GM11168 (cell line): ENCODE results near the gene RNF20.
"Not testable (repeated sequence)": the region's sequence is repeated elsewhere in the genome, so short reads cannot be mapped to it uniquely, and the experiment has no call there.

ENCODE experiments used
- in situ Hi-C: fragments of 300-500 bp; cut with MboI; formaldehyde crosslinking; loops from one replicate; pipeline ENCODE4 v1.12.0; 2022; ENCODE audit warnings: low sequenced_read_pairs; ENCODE audit not compliant: unreplicated experiment

Gene RNF20

DNA sequence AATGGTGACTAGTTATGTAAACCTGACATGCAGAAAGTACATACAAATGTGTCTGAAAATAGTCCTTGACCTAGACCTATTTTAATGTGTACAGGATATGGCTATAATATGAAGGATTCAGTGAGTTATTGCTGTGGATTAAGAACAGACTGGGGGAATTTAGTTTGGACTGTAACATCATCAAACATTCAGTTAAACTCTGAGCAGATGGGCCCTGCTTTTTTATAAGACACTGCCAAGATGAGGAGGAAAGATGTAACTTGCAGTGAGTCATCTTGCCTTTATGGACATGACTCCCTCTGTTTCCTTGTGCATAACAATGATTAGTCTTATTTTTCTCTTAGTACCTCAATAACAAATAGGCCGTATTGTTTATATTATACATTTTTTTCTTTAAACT lies 48.9 kb downstream of the RNF20 start:
- in situ Hi-C loops = no loop called here

DNA sequence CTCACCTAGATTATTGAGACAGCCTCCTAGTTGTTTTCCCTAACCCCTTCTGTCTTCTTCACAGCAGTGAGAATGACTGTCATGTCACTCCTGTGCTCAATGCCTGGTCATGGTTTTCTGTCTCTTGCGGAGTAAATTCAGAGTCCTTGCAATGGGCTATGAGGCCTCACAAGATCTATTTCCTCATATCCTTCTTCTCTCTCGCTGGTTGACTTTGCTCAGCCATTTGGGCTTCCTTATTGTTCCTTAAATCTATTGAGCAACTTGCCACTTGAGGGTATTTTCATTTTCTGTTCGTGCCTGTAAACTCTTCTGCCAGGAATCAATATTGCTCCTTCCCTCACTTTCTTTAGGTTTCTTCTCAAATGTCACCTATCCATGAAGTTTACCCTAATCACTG lies 52.1 kb downstream of the RNF20 start:
- in situ Hi-C loops = no loop called here

DNA sequence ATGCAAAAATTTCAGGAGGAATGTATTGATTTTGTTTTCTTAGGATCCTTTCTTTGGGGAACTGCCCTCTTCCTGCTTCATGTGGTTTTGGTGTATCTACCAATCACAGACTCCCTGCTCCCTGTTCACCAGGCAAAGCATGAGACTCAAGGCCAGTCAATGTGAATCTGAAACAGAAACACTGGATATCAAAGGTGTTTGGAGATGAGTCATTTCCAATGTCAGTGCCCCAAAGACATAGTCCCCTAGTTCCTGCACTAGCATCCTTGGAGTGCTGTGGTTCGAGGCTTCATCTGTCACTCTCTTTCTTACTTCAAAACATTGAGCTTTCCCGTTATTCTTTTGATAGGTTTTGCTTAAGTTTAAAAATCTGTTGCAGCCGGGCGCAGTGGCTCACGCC lies 53.0 kb downstream of the RNF20 start:
- in situ Hi-C loops = no loop called here

DNA sequence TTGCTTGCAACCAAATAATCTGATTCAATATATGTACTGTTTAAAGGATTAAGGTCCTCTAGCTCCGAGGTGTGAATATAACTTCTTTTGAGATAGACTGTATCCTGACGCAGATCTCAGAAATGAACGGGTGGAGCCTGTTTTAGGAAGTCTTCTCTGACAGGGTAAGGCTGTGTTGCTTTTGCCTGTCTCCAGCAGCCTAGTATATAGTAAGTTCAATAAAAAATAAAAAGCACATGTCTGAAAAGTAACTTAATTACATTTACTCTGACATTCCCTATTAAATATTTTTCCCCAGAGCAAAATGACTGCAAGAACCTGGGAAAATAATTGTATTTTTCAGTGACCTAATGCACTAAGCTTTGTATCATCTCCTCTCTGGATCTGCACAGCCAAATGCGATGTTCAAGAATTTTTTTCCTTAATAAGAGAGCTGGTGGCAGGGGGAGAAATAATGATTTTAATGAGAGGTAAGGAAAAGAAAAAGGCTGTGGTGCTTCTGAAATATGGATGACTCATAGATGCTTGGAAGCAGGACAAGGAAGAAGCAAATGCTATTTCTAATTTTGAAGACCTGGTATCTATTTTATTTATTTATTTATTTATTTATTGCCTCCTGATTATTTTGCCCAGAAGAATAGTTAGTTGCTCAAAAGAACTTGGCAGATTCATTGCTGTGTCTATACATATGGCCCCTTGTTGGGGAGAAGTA lies 53.8 kb downstream of the RNF20 start:
- in situ Hi-C loops = no loop called here

DNA sequence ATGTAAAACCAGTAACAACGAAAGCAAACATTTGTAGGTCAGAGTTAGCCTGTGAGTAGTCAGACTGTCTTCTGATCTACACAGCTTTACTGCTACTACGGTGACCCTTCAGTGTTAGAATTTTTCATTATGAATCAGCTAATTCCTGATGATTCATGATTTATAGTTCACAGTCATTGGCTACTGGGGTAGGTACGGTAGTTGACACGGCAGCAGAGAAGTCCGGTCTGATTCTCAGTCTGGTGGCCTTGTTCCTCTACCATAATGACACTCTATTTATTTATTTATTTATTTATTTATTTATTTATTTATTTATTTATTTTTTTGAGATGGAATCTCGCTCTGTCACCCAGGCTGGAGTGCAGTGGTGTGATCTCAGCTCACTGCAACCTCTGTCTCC lies 56.4 kb downstream of the RNF20 start:
- in situ Hi-C loops = not testable (repeated sequence)

DNA sequence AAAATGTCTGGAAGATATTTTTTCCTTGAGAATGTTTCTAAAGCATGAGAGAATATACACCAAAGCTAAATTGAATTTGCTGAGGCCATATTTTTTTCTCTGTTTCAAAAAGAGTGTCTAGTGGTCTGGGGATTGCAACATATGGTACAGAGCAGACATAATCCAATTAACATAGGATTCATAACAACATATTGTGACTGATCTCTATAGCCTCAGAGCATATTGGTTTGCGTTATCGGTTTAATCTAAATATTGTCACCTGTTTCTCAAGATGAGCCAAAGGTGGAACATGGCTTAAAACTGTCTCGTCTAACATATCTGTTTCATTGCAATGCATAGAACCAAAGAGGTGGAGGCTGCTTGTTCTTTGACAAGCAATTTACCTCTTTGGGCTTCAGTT lies 57.2 kb downstream of the RNF20 start:
- in situ Hi-C loops = no loop called here

DNA sequence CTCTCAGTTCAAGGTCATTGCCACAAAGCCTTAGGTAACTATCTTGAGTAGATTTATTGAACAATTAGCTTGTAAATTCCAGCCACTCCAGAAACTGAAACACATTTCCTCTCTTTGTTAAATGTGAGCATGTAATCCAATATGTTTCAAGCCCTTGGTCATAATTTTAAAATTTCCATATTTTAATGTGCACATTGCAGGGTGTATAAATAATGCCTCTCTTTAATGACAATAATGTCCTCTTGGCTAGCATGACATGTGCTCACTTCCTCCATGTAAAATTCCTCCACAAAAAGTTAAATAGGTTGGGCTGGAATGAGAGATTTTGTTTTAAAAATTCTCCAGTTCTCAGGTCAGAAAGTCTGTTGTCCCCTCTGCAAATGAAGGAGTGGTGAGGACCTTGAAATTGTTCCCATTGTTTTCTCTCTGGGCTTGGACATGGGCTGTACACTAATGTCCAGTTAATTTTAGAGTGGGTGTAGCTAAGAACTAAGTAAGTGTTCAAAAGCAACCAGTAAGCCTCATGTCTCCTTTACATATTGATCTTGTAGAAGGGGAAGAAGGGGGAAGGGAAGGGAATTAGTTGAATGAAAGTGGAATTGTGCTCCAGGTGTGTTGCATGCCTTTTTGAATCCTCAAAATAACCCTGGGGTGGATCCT lies 58.3 kb downstream of the RNF20 start:
- in situ Hi-C loops = no loop called here

DNA sequence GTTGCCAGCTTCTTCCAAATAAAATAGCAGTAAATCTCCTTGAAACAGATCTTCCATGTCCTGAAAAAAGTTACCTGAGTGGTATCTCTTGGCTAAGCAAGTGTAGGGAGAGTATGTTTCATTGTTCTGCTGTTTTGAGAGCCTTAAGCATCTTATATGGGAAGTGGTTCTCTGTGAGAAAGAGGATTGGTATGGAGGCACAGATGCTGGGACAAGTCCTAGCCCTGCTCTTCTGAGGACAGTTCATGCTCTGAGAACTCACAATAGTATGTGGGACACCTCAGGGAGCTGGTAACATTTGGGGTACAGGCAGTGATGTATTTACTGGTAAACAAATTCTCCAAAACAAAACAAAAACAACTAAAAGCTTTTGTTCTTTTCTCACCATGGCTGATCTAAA lies 59.1 kb downstream of the RNF20 start:
- in situ Hi-C loops = no loop called here

DNA sequence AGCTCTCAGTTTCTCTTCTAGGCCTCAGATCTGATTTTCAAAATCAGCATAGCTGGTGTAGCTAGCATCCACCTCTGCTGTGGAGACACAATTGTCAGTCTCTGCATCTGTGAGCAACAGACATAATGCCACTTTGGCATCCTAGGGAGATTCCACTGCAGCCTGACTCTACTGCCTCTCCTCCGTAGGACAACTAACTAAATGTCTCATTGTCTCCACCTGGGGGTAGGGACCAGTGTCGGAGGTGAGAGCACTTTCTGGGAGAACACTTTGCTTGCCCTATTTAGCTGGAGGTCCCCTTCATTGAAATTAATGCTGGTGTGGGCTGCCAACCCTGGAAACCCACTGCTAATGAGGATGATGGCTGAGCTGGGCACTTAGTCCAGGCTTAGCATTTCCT lies 59.7 kb downstream of the RNF20 start:
- in situ Hi-C loops = no loop called here

DNA sequence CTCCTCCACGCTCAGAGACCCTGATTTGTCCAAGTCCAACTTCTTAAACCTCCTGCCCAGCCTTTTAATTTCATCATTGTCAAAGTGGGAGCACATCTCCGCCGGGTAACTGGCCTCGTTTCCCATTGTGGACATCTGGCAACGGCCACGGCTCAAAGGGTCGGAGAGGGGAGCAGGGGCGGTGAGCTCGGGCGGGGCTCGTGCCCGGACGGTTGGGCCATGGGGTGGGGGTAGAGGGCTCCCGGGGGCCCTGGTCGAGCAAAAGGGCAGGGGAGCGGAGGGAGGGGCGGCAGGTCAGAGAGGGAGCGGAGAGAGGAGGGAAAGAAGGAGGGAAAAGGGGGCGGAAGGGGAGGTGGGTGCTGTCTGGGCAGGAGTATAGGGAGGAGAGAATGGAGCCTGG lies 61.1 kb downstream of the RNF20 start, which contains the start of gene PPP3R2:
Gene PPP3R2 (minus strand): TSS at position 174 of the 400 bp plus-strand sequence. CDS start 48 bp downstream, at position 126.
- in situ Hi-C loops = no loop called here

DNA sequence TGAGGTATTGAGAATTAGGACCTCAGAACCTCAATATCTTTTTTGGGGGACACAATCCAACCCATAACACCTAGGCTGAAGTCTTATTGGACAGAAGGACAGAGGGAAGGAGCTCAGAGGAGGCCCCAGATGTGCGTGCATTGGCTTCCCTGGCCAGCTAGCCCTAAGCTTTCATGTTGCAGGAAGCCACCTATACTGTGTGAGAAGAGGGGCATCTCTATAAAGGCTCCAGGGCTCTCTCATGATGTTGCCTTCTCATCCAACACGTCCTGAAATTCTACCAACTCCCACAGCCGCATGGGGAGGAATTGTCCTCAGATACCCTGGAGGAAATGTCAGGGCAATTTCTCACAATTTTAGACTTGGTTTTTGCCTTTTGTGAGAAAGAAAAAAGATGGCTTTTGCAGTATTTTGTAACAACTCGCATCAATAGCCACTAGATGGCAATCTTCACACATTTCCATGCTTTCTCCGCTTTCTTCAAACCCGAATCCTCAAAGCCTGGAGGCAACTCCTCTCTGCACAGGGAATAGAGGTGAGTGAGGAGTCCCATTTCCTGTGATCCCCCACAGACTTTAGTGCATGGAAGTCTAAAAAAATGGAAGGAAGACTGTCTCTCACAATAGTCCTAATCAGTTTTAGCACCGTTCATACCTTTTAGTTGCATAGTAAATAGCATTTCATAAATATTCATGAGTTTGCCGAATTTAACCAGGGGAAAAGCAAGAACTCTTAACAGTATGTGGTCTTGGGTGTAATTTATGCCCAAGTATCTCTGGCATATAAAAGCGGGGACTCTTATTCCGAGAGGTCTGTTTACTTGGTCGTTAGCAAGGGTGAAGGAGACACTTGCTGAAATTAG lies 68.5 kb downstream of the RNF20 start:
- in situ Hi-C loops = no loop called here

DNA sequence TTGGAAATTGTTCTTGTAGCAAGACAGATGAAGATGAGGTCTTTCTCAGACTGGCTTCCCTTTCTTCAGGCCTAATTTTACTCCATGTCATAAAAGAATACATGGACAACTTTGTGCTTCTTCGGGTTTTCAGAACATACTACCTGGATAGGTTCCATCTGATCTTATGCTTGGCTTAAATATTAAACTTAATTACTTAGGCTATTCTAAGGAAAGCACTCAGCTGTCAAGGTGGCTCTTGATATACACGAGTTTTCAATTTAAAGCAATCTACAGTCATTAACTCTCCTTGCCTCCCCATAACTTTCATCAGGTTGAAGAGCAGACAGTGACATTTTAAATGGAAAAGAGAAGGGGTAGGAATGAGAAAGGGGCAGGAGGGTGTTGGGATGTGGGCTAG lies 70.6 kb downstream of the RNF20 start:
- in situ Hi-C loops = no loop called here

DNA sequence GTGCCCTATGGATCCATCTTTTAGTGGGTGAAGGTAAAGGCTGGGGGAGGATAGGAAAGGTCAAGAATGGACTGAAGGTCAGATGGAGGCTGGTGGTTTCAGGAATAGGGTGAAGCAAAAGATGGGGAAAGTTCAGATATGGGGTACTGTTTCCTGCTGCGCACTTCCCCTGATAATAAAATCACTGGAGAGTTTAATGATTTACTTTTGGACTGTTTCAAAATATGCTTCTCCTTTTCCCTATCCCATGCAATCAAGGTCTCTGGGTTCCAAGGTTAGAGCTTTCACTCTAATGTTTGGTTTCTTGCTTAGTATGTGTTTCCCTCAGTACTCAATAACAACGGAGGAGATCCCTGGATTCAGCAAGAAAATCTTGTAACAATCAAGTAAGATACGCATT lies 71.9 kb downstream of the RNF20 start:
- in situ Hi-C loops = no loop called here
